H9 (cell line): ENCODE results near the gene LUZP4. TPM values are rescaled to one million over a fixed set of nuclear protein-coding genes. Genes with fewer than 3 reads are reported as not detected.

Source experiments
- DNase-seq: peaks from one replicate; pipeline ENCODE4 v3.0.0-alpha.2; 2017
- H2AFZ ChIP-seq: one replicate; pipeline ENCODE4 v1.6.1; 2013; ENCODE audit warnings: mild to moderate bottlenecking, low read length, control low read depth, moderate library complexity
- H2AK5ac ChIP-seq: 2 replicates; pipeline ENCODE4 v1.6.1; 2013; ENCODE audit warnings: low read length, control low read depth, mixed read lengths; ENCODE audit not compliant: insufficient read length
- H2BK120ac ChIP-seq: one replicate; pipeline ENCODE4 v1.6.1; 2013; ENCODE audit warnings: low read depth, mild to moderate bottlenecking, low read length, control low read depth, inconsistent platforms; ENCODE audit not compliant: poor library complexity, severe bottlenecking
- H2BK12ac ChIP-seq: 2 replicates; pipeline ENCODE4 v1.6.1; 2013; ENCODE audit warnings: low read length, control low read depth, mixed read lengths, low read depth; ENCODE audit not compliant: insufficient read length
- H2BK15ac ChIP-seq: 2 replicates; pipeline ENCODE4 v1.6.1; 2013; ENCODE audit warnings: low read depth, low read length, control low read depth
- H2BK20ac ChIP-seq: one replicate; pipeline ENCODE4 v1.6.1; 2013; ENCODE audit warnings: low read depth, mild to moderate bottlenecking, low read length, control low read depth, inconsistent platforms; ENCODE audit not compliant: poor library complexity, severe bottlenecking
- H2BK5ac ChIP-seq: 2 replicates; pipeline ENCODE4 v1.6.1; 2013; ENCODE audit warnings: low read length, control low read depth, mixed read lengths; ENCODE audit not compliant: insufficient read length
- H3K14ac ChIP-seq: 2 replicates; pipeline ENCODE4 v1.6.1; 2013; ENCODE audit warnings: low read length, control low read depth; ENCODE audit not compliant: insufficient read depth
- H3K18ac ChIP-seq: 2 replicates; pipeline ENCODE4 v1.6.1; 2013; ENCODE audit warnings: low read depth, mild to moderate bottlenecking, mixed read lengths, low read length, control low read depth; ENCODE audit not compliant: insufficient read length
- H3K23ac ChIP-seq: 2 replicates; pipeline ENCODE4 v1.6.1; 2013; ENCODE audit warnings: low read length, control low read depth, mixed read lengths, low read depth; ENCODE audit not compliant: insufficient read length
- H3K23me2 ChIP-seq: 2 replicates; pipeline ENCODE4 v1.6.1; 2013; ENCODE audit warnings: low read depth, mild to moderate bottlenecking, mixed read lengths, low read length, control low read depth; ENCODE audit not compliant: insufficient read length, poor library complexity, severe bottlenecking
- H3K27ac ChIP-seq: 2 replicates; pipeline ENCODE4 v1.5.1; 2013; ENCODE audit warnings: low read length, control low read depth, mixed read lengths, low read depth; ENCODE audit not compliant: insufficient read length
- H3K27me3 ChIP-seq: 2 replicates; pipeline ENCODE4 v1.6.1; 2013; ENCODE audit warnings: low read length, control low read depth, inconsistent platforms; ENCODE audit not compliant: insufficient read depth
- H3K4ac ChIP-seq: 2 replicates; pipeline ENCODE4 v1.6.1; 2013; ENCODE audit warnings: low read depth, mild to moderate bottlenecking, control low read depth, inconsistent platforms, low read length, moderate library complexity
- H3K4me1 ChIP-seq: 2 replicates; pipeline ENCODE4 v1.6.1; 2013; ENCODE audit warnings: low read length, control low read depth, inconsistent platforms; ENCODE audit not compliant: insufficient read depth
- H3K4me2 ChIP-seq: 2 replicates; pipeline ENCODE4 v1.6.1; 2013; ENCODE audit warnings: low read length, control low read depth, mixed read lengths; ENCODE audit not compliant: insufficient read length, insufficient read depth
- H3K56ac ChIP-seq: 2 replicates; pipeline ENCODE4 v1.6.1; 2013; ENCODE audit warnings: low read depth, mild to moderate bottlenecking, mixed read lengths, low read length, control low read depth; ENCODE audit not compliant: insufficient read length
- H3K79me1 ChIP-seq: 2 replicates; pipeline ENCODE4 v1.6.1; 2013; ENCODE audit warnings: low read depth, mild to moderate bottlenecking, moderate library complexity, low read length, control low read depth, inconsistent platforms; ENCODE audit not compliant: insufficient read depth, poor library complexity, severe bottlenecking
- H3K79me2 ChIP-seq: 2 replicates; pipeline ENCODE4 v1.6.1; 2013; ENCODE audit warnings: low read length, control low read depth, inconsistent platforms; ENCODE audit not compliant: insufficient read depth
- H3K9ac ChIP-seq: 2 replicates; pipeline ENCODE4 v1.6.1; 2013; ENCODE audit warnings: low read length, control low read depth, mixed read lengths; ENCODE audit not compliant: insufficient read length; ENCODE audit errors: extremely low read depth
- H3K9me3 ChIP-seq: one replicate; pipeline ENCODE4 v1.6.1; 2013; ENCODE audit warnings: low read depth, low read length, inconsistent platforms; ENCODE audit not compliant: control insufficient read depth
- H3T11ph ChIP-seq: one replicate; pipeline ENCODE4 v1.6.1; 2013; ENCODE audit warnings: mild to moderate bottlenecking, low read length, control low read depth, inconsistent platforms
- H4K20me1 ChIP-seq: one replicate; pipeline ENCODE4 v1.6.1; 2013; ENCODE audit not compliant: control insufficient read depth, insufficient read length, insufficient read depth
- H4K5ac ChIP-seq: 2 replicates; pipeline ENCODE4 v1.6.1; 2013; ENCODE audit warnings: low read depth, mild to moderate bottlenecking, mixed read lengths, low read length, control low read depth; ENCODE audit not compliant: insufficient read length
- H4K8ac ChIP-seq: replicated peaks from 2 replicates; pipeline ENCODE4 v1.6.1; 2013; ENCODE audit warnings: low read length, control low read depth, mixed read lengths, low read depth; ENCODE audit not compliant: insufficient read length
- H4K91ac ChIP-seq: 2 replicates; pipeline ENCODE4 v1.6.1; 2013; ENCODE audit warnings: low read depth, mild to moderate bottlenecking, moderate library complexity, mixed read lengths, low read length, control low read depth; ENCODE audit not compliant: insufficient read length
- H3K27ac Mint-ChIP-seq, 3 experiments: 2 replicates in 2 of 3; 3 replicates in 1 of 3; pipeline ENCODE4 v1.8.0; 2020 to 2021; ENCODE audit warnings: mixed read lengths in 3 of 3, mild to moderate bottlenecking in 1 of 3, moderate library complexity in 1 of 3
- H3K27me3 Mint-ChIP-seq: 2 replicates; pipeline ENCODE4 v1.8.0; 2021; ENCODE audit warnings: low read depth, mild to moderate bottlenecking, moderate library complexity, mixed read lengths
- H3K36me3 Mint-ChIP-seq, 3 experiments: 2 replicates in 2 of 3; 3 replicates in 1 of 3; pipeline ENCODE4 v1.8.0; 2020 to 2021; ENCODE audit warnings: low read depth in 3 of 3, mixed read lengths in 3 of 3; ENCODE audit not compliant: insufficient read depth in 1 of 3
- H3K4me1 Mint-ChIP-seq, 2 experiments: 2 replicates each; pipeline ENCODE4 v1.8.0; 2020; ENCODE audit warnings: mixed read lengths in 2 of 2
- H3K4me3 Mint-ChIP-seq, 2 experiments: 2 replicates in 1 of 2; 3 replicates in 1 of 2; pipeline ENCODE4 v1.8.0; 2020 to 2021; ENCODE audit warnings: mild to moderate bottlenecking in 2 of 2, mixed read lengths in 2 of 2, moderate library complexity in 1 of 2
- H3K9me3 Mint-ChIP-seq, 2 experiments: 2 replicates in 1 of 2; 3 replicates in 1 of 2; pipeline ENCODE4 v1.8.0; 2020; ENCODE audit warnings: mild to moderate bottlenecking in 2 of 2, mixed read lengths in 2 of 2, moderate library complexity in 1 of 2
- CTCF ChIP-seq: fragments of 200-600 bp; sonication (generic); conservative IDR thresholded peaks from 3 replicates; pipeline ENCODE4 v1.8.0; 2021; ENCODE audit warnings: antibody characterized with exemption, mild to moderate bottlenecking
- WGBS: extraction: QIAGEN DNeasy Blood & Tissue Kit; methylation state at CpG from one replicate; pipeline ENCODE4 v1.1.7; 2013; ENCODE audit warnings: missing lambda C conversion rate, low lambda C conversion rate, mixed read lengths; ENCODE audit not compliant: insufficient read length; ENCODE audit errors: extremely low coverage; 5-methylcytosine and 5-hydroxymethylcytosine counted together
- total RNA-seq: library from RNA; stranded (reverse); gene quantifications from 2 replicates; pipeline ENCODE4 v1.2.1, GENCODE V29; 2021

Gene LUZP4
- total RNA-seq, 1 experiment from 2014 or later = not detected

DNA sequence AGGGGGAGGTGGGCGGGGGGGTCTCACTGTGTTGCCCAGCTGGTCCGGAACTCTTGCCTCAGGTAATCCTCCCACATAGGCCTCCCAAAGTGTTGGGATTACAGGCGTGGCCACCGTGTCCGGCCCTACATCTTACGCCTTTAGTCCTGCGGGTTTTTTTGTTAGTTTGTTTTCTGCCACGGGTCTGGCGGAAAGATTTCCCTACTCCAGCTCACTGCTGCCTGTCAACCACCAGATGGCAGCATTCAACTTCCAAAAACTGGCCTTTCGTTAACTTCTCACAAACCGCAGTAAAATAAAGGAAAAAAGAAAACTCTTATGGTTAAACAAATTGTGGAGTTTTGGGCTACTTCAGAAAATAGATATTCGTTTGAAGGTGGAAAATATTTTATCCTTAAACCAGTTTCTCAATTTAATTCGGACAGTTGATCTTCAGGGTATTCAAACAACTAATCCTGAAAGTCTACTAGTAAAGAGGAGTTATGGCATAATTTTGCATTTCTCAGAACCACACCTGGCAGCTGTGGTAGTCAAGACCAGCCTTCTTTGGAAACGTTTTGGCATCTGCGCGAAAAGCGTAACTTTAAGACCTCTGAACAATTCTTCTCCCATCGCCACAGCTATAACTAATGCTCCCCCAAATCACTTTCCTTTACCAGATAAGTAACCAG lies 41.1 kb downstream of the LUZP4 start:
- DNase-seq = peak; percentile 64
- Histone ChIP-seq H3K27ac (no peak overlapping the region), H2AK5ac (no peak overlapping the region), H3K4me1 (peaks cover 5% of the 10 kb centered on the region; the same call in 1 of the 2 replicates), H3K14ac (no peak overlapping the region), H3K79me1 (no peaks in the 10 kb centered on the region), H3K23me2 (no peaks in the 10 kb centered on the region), H3K9me3 (no peaks in the 10 kb centered on the region), H3K27me3 (no peaks in the 10 kb centered on the region), H3K9ac (no peak overlapping the region), H2BK5ac (no peak overlapping the region), H3T11ph (no peak overlapping the region), H3K4ac (no peak overlapping the region), H4K5ac (no peak overlapping the region), H3K79me2 (no peaks in the 10 kb centered on the region), H2BK120ac (no peak overlapping the region), H3K23ac (no peak overlapping the region), H3K18ac (no peak overlapping the region), H4K20me1 (no peaks in the 10 kb centered on the region), H2BK15ac (no peak overlapping the region), H2BK20ac (no peak overlapping the region), H2BK12ac (no peak overlapping the region), H2AFZ (no peak overlapping the region), H3K4me2 (peak overlapping the region; percentile 13), H3K56ac (no peak overlapping the region), H4K91ac (no peak overlapping the region), H4K8ac (no peak overlapping the region)
- WGBS = no CpG with 5 or more reads among the region's 18 CpGs
- H3K27ac Mint-ChIP-seq = peak overlapping the region in 2 of 3 experiments; percentile 5 to 92; a peak in 4 of 7 replicates
- H3K9me3 Mint-ChIP-seq = peaks cover 0 to 4% of the 10 kb centered on the region in 2 experiments; a peak in 1 of 5 replicates
- peaks cover 0 to 6% (median 0%) of the 10 kb centered on the region in 3 experiments; a peak in 2 of 7 replicates for H3K36me3 Mint-ChIP-seq
- H3K27me3 Mint-ChIP-seq = no peaks in the 10 kb centered on the region
- peaks cover 34 to 36% of the 10 kb centered on the region in 2 experiments for H3K4me1 Mint-ChIP-seq
- H3K4me3 Mint-ChIP-seq = no peak overlapping the region; a peak in 1 of 5 replicates
- peak; percentile 94 for TF ChIP-seq CTCF
